ENCODE measurements around the gene CCN5. TPM values are rescaled to one million over a fixed set of nuclear protein-coding genes. Genes with fewer than 3 reads are reported as not detected.

CCN5 gene
- total RNA-seq, 1 experiment from 2014 or later = 0.37 TPM

DNA sequence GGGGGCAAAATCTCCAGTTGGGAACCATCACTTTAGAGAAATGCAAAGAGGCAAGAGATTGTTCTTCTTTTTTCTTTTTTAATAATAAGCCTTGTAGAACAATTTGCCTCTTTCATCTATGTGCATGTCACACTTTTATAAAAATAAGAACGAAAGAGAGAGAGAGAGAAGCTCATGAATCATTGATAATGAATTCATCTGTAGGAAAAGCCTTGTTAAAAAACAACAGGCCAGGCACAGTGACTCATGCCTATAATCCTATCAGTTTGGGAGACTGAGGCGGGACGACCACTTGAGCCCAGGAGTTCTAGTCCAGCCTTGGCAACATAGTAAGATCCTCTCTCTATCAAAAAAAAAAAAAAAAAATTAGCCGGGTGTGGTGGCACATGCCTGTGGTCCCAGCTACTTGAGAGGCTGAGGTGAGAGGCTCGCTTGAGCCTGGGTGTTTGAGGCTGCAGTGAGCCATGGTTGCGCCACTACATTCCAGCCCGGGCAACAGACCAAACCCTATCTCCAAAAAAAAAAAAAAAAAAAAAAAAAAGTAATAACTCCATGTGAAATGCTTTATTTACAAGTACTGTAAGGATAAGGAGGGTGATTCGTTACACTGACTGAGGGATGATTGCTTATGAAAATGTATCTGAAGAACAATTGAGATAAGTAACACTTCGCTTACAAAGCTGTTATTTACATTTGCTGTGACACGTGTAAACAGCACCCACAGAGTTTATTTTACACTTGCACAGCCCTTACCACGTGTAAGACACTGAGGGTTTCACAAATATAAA, 6.0 kb downstream of the CCN5 start:
- ChIA-PET CTCF (interaction anchor here (0.5 to 1.0 kb wide), 4 partner anchors 37 to 341 kb away, joined by 3 read pairs; no protein-coding TSS in a partner anchor), POLR2A (interaction anchor here (0.6 kb wide), 1 partner anchor 35 kb away, joined by 3 read pairs; no protein-coding TSS in a partner anchor)
- Mint-ChIP-seq H3K9me3 (no peaks in the 10 kb centered on the region), H3K27ac (no peak overlapping the region), H3K4me1 (no peaks in the 10 kb centered on the region), H3K4me3 (no peak overlapping the region), H3K27me3 (ENCODE audit: low read depth) (no peaks in the 10 kb centered on the region), H3K36me3 (no peaks in the 10 kb centered on the region)
- no peak for DNase-seq (ENCODE audit: low spot score)
- TF ChIP-seq PRRX2 (CRISPR knock-in tag; IDR thresholded peaks at IDR 0.05) = no peak
- no peak for TF ChIP-seq ZNF396 (CRISPR knock-in tag; IDR thresholded peaks at IDR 0.05; ENCODE audit: borderline replicate concordance)
- TF ChIP-seq, protein P1, sequence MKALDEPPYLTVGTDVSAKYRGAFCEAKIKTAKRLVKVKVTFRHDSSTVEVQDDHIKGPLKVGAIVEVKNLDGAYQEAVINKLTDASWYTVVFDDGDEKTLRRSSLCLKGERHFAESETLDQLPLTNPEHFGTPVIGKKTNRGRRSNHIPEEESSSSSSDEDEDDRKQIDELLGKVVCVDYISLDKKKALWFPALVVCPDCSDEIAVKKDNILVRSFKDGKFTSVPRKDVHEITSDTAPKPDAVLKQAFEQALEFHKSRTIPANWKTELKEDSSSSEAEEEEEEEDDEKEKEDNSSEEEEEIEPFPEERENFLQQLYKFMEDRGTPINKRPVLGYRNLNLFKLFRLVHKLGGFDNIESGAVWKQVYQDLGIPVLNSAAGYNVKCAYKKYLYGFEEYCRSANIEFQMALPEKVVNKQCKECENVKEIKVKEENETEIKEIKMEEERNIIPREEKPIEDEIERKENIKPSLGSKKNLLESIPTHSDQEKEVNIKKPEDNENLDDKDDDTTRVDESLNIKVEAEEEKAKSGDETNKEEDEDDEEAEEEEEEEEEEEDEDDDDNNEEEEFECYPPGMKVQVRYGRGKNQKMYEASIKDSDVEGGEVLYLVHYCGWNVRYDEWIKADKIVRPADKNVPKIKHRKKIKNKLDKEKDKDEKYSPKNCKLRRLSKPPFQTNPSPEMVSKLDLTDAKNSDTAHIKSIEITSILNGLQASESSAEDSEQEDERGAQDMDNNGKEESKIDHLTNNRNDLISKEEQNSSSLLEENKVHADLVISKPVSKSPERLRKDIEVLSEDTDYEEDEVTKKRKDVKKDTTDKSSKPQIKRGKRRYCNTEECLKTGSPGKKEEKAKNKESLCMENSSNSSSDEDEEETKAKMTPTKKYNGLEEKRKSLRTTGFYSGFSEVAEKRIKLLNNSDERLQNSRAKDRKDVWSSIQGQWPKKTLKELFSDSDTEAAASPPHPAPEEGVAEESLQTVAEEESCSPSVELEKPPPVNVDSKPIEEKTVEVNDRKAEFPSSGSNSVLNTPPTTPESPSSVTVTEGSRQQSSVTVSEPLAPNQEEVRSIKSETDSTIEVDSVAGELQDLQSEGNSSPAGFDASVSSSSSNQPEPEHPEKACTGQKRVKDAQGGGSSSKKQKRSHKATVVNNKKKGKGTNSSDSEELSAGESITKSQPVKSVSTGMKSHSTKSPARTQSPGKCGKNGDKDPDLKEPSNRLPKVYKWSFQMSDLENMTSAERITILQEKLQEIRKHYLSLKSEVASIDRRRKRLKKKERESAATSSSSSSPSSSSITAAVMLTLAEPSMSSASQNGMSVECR (CRISPR knock-in tag; IDR thresholded peaks at IDR 0.05; ENCODE audit: borderline replicate concordance) = no peak
- TF ChIP-seq, protein P2, sequence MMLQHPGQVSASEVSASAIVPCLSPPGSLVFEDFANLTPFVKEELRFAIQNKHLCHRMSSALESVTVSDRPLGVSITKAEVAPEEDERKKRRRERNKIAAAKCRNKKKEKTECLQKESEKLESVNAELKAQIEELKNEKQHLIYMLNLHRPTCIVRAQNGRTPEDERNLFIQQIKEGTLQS (CRISPR knock-in tag; conservative IDR thresholded peaks at IDR 0.05) = no peak
- TF ChIP-seq ZNF232 (CRISPR knock-in tag; IDR thresholded peaks at IDR 0.05) = no peak
- TF ChIP-seq MXD4 (CRISPR knock-in tag; IDR thresholded peaks at IDR 0.05; ENCODE audit: borderline replicate concordance) = no peak
- TF ChIP-seq NFYB (CRISPR knock-in tag; conservative IDR thresholded peaks at IDR 0.05; ENCODE audit: low read depth) = no peak
- no peak for TF ChIP-seq NFE2L1 (CRISPR knock-in tag; IDR thresholded peaks at IDR 0.05)
- TF ChIP-seq, protein P3, sequence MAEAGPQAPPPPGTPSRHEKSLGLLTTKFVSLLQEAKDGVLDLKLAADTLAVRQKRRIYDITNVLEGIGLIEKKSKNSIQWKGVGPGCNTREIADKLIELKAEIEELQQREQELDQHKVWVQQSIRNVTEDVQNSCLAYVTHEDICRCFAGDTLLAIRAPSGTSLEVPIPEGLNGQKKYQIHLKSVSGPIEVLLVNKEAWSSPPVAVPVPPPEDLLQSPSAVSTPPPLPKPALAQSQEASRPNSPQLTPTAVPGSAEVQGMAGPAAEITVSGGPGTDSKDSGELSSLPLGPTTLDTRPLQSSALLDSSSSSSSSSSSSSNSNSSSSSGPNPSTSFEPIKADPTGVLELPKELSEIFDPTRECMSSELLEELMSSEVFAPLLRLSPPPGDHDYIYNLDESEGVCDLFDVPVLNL (CRISPR knock-in tag; IDR thresholded peaks at IDR 0.05; ENCODE audit: borderline replicate concordance, low read depth) = no peak
- ATAC-seq = no peak

DNA sequence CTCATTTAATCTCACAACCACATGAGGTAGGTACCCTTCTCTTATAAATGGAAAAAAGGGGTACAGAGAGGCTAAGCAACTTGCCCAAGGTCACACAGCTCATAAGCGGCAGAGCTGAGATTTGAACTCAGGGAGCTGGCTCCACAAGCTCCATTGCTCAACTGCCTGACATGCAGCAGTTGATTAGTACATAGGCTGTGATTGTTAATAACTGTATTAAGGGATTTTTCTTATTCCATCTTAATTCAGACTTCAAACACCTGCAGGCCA, 6.6 kb downstream of the CCN5 start:
- Mint-ChIP-seq H3K27me3 (ENCODE audit: low read depth) (no peaks in the 10 kb centered on the region), H3K4me3 (no peak overlapping the region), H3K9me3 (no peaks in the 10 kb centered on the region), H3K4me1 (peaks cover 4% of the 10 kb centered on the region), H3K27ac (no peak overlapping the region), H3K36me3 (no peaks in the 10 kb centered on the region)
- ATAC-seq (no peak), DNase-seq (ENCODE audit: low spot score) (no peak)
- POLR2A ChIA-PET = interaction anchor here (0.6 kb wide), 1 partner anchor 35 kb away, joined by 3 read pairs; no protein-coding TSS in a partner anchor
- CTCF ChIA-PET = interaction anchor here (0.7 to 1.0 kb wide), 2 partner anchors 38 to 221 kb away, joined by 3 read pairs; no protein-coding TSS in a partner anchor
- TF ChIP-seq MYBL2 (CRISPR knock-in tag; IDR thresholded peaks at IDR 0.05) (no peak), NFATC4 (CRISPR knock-in tag; IDR thresholded peaks at IDR 0.05) (no peak), TCF7 (CRISPR knock-in tag; IDR thresholded peaks at IDR 0.05; ENCODE audit: low read depth) (no peak), HMGA2 (CRISPR knock-in tag; IDR thresholded peaks at IDR 0.05) (no peak), JUN (CRISPR knock-in tag; IDR thresholded peaks at IDR 0.05) (no peak), PRRX2 (CRISPR knock-in tag; IDR thresholded peaks at IDR 0.05) (no peak), NR2C2 (CRISPR knock-in tag; IDR thresholded peaks at IDR 0.05) (no peak), ZNF263 (CRISPR knock-in tag; IDR thresholded peaks at IDR 0.05; ENCODE audit: low read depth) (no peak), ZBTB21 (CRISPR knock-in tag; IDR thresholded peaks at IDR 0.05; ENCODE audit: borderline replicate concordance) (no peak)
- TF ChIP-seq, protein P4, sequence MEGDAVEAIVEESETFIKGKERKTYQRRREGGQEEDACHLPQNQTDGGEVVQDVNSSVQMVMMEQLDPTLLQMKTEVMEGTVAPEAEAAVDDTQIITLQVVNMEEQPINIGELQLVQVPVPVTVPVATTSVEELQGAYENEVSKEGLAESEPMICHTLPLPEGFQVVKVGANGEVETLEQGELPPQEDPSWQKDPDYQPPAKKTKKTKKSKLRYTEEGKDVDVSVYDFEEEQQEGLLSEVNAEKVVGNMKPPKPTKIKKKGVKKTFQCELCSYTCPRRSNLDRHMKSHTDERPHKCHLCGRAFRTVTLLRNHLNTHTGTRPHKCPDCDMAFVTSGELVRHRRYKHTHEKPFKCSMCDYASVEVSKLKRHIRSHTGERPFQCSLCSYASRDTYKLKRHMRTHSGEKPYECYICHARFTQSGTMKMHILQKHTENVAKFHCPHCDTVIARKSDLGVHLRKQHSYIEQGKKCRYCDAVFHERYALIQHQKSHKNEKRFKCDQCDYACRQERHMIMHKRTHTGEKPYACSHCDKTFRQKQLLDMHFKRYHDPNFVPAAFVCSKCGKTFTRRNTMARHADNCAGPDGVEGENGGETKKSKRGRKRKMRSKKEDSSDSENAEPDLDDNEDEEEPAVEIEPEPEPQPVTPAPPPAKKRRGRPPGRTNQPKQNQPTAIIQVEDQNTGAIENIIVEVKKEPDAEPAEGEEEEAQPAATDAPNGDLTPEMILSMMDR (IDR thresholded peaks at IDR 0.05) = no peak
- TF ChIP-seq, protein P5, sequence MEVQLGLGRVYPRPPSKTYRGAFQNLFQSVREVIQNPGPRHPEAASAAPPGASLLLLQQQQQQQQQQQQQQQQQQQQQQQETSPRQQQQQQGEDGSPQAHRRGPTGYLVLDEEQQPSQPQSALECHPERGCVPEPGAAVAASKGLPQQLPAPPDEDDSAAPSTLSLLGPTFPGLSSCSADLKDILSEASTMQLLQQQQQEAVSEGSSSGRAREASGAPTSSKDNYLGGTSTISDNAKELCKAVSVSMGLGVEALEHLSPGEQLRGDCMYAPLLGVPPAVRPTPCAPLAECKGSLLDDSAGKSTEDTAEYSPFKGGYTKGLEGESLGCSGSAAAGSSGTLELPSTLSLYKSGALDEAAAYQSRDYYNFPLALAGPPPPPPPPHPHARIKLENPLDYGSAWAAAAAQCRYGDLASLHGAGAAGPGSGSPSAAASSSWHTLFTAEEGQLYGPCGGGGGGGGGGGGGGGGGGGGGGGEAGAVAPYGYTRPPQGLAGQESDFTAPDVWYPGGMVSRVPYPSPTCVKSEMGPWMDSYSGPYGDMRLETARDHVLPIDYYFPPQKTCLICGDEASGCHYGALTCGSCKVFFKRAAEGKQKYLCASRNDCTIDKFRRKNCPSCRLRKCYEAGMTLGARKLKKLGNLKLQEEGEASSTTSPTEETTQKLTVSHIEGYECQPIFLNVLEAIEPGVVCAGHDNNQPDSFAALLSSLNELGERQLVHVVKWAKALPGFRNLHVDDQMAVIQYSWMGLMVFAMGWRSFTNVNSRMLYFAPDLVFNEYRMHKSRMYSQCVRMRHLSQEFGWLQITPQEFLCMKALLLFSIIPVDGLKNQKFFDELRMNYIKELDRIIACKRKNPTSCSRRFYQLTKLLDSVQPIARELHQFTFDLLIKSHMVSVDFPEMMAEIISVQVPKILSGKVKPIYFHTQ (CRISPR knock-in tag; IDR thresholded peaks at IDR 0.05) = no peak
- TF ChIP-seq, protein P6, sequence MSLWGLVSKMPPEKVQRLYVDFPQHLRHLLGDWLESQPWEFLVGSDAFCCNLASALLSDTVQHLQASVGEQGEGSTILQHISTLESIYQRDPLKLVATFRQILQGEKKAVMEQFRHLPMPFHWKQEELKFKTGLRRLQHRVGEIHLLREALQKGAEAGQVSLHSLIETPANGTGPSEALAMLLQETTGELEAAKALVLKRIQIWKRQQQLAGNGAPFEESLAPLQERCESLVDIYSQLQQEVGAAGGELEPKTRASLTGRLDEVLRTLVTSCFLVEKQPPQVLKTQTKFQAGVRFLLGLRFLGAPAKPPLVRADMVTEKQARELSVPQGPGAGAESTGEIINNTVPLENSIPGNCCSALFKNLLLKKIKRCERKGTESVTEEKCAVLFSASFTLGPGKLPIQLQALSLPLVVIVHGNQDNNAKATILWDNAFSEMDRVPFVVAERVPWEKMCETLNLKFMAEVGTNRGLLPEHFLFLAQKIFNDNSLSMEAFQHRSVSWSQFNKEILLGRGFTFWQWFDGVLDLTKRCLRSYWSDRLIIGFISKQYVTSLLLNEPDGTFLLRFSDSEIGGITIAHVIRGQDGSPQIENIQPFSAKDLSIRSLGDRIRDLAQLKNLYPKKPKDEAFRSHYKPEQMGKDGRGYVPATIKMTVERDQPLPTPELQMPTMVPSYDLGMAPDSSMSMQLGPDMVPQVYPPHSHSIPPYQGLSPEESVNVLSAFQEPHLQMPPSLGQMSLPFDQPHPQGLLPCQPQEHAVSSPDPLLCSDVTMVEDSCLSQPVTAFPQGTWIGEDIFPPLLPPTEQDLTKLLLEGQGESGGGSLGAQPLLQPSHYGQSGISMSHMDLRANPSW (CRISPR knock-in tag; conservative IDR thresholded peaks at IDR 0.05; ENCODE audit: low read depth) = no peak
- TF ChIP-seq, protein P7, sequence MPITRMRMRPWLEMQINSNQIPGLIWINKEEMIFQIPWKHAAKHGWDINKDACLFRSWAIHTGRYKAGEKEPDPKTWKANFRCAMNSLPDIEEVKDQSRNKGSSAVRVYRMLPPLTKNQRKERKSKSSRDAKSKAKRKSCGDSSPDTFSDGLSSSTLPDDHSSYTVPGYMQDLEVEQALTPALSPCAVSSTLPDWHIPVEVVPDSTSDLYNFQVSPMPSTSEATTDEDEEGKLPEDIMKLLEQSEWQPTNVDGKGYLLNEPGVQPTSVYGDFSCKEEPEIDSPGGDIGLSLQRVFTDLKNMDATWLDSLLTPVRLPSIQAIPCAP (CRISPR knock-in tag; IDR thresholded peaks at IDR 0.05) = no peak
